HG03039 (cell line): ENCODE data around the gene CD46.

Experiments used
- ATAC-seq: cut with Tn5 transposase; IDR thresholded peaks from one replicate; pipeline ENCODE4 v1.9.1; 2021; ENCODE audit warnings: mild to moderate bottlenecking, moderate library complexity; ENCODE audit not compliant: unreplicated experiment

Gene CD46

GRCh38 chr1:207812778-207813511 lies 61.1 kb downstream of the CD46 start:
- no peak for ATAC-seq

GRCh38 chr1:207813512-207813881 lies 61.6 kb downstream of the CD46 start:
- no peak for ATAC-seq

- ATAC-seq: no peak
These were observed 62.1 kb downstream of the CD46 start for GRCh38 chr1:207813946-207814345.

GRCh38 chr1:207814469-207814868 lies 62.6 kb downstream of the CD46 start:
- ATAC-seq: no peak

- ATAC-seq: no peak
These were observed 63.6 kb downstream of the CD46 start for GRCh38 chr1:207815466-207815865.

- no peak for ATAC-seq
These were observed 64.0 kb downstream of the CD46 start for GRCh38 chr1:207815913-207816291.

GRCh38 chr1:207817166-207817565 lies 65.3 kb downstream of the CD46 start:
- no peak for ATAC-seq

- no peak for ATAC-seq
These were observed 66.2 kb downstream of the CD46 start for GRCh38 chr1:207817778-207818751.

- no peak for ATAC-seq
These were observed 67.2 kb downstream of the CD46 start for GRCh38 chr1:207818971-207819451.

GRCh38 chr1:207820568-207821463 lies 69.0 kb downstream of the CD46 start:
- no peak for ATAC-seq

GRCh38 chr1:207821464-207822045 lies 69.7 kb downstream of the CD46 start:
- ATAC-seq: no peak

- no peak for ATAC-seq
These were observed 70.3 kb downstream of the CD46 start for GRCh38 chr1:207822124-207822601.

GRCh38 chr1:207822602-207823451 lies 71.0 kb downstream of the CD46 start:
- ATAC-seq: peak; percentile 46

- no peak for ATAC-seq
These were observed 71.7 kb downstream of the CD46 start for GRCh38 chr1:207823531-207823879.

GRCh38 chr1:207823880-207824566 lies 72.2 kb downstream of the CD46 start:
- peak; percentile 24 for ATAC-seq

GRCh38 chr1:207824691-207825408 lies 73.0 kb downstream of the CD46 start:
- ATAC-seq: no peak

GRCh38 chr1:207825409-207825695 lies 73.5 kb downstream of the CD46 start:
- no peak for ATAC-seq

GRCh38 chr1:207825719-207826556 lies 74.1 kb downstream of the CD46 start:
- ATAC-seq: peak; percentile 54
